GM12878 (cell line): ENCODE data around the gene TBL3. TPM values are rescaled to one million over a fixed set of nuclear protein-coding genes. Genes with fewer than 3 reads are reported as not detected.

ENCODE experiments used
- BHLHE40 ChIP-seq, 2 experiments: fragments of 450-650 bp in 1 of 2; IDR thresholded peaks; 2 replicates each; pipeline ENCODE4 v1.6.1; 2011 to 2017; ENCODE audit warnings: low read depth in 2 of 2, borderline replicate concordance in 1 of 2, improper control_type of control experiment in 1 of 2, low read length in 1 of 2, mild to moderate bottlenecking in 1 of 2
- CHD2 ChIP-seq: IDR thresholded peaks from 2 replicates; pipeline ENCODE4 v1.6.1; 2011; ENCODE audit warnings: low read depth, low read length, improper control_type of control experiment, borderline replicate concordance
- ESRRA ChIP-seq: IDR thresholded peaks from 2 replicates; pipeline ENCODE4 v1.6.1; 2012; ENCODE audit warnings: mild to moderate bottlenecking, low read length, improper control_type of control experiment
- GABPA ChIP-seq: IDR thresholded peaks from 2 replicates; pipeline ENCODE4 v1.6.1; 2014; ENCODE audit warnings: antibody characterized with exemption, low read depth, mild to moderate bottlenecking, inconsistent platforms
- HCFC1 ChIP-seq: fragments of 150-350 bp; IDR thresholded peaks from 2 replicates; pipeline ENCODE4 v1.6.1; 2014; ENCODE audit warnings: low read length
- HDGF ChIP-seq: fragments of 450-650 bp; IDR thresholded peaks from 2 replicates; pipeline ENCODE4 v1.6.1; 2016; ENCODE audit warnings: antibody characterized with exemption
- HSF1 ChIP-seq: fragments of 150-350 bp; IDR thresholded peaks from 2 replicates; pipeline ENCODE4 v1.6.1; 2014; ENCODE audit warnings: mild to moderate bottlenecking, low read depth, low read length
- IKZF1 ChIP-seq: fragments of 450-650 bp; conservative IDR thresholded peaks from 2 replicates; pipeline ENCODE4 v1.6.1; 2017; ENCODE audit warnings: antibody characterized with exemption, mild to moderate bottlenecking
- KLF5 ChIP-seq: fragments of 450-650 bp; IDR thresholded peaks from 2 replicates; pipeline ENCODE4 v1.6.1; 2014; ENCODE audit warnings: mild to moderate bottlenecking; ENCODE audit not compliant: partially characterized antibody
- MEF2B ChIP-seq: fragments of 450-650 bp; IDR thresholded peaks from 2 replicates; pipeline ENCODE4 v1.6.1; 2018; ENCODE audit warnings: mild to moderate bottlenecking, moderate library complexity; ENCODE audit not compliant: partially characterized antibody, poor library complexity, severe bottlenecking
- POLR2A ChIP-seq: IDR thresholded peaks from 2 replicates; pipeline ENCODE4 v1.6.1; 2011; ENCODE audit warnings: low read depth, mild to moderate bottlenecking, low read length
- RAD21 ChIP-seq: IDR thresholded peaks from 2 replicates; pipeline ENCODE4 v1.6.1; 2011; ENCODE audit warnings: mild to moderate bottlenecking, low read depth, low read length, moderate library complexity; ENCODE audit not compliant: insufficient read depth
- SMC3 ChIP-seq: IDR thresholded peaks from 2 replicates; pipeline ENCODE4 v1.6.1; 2011; ENCODE audit warnings: low read length, improper control_type of control experiment, borderline replicate concordance
- SP1 ChIP-seq: IDR thresholded peaks from one replicate; pipeline ENCODE4 v1.6.1; 2011; ENCODE audit warnings: low read depth, low read length
- TARDBP ChIP-seq: IDR thresholded peaks from 2 replicates; pipeline ENCODE4 v1.6.1; 2016; ENCODE audit warnings: borderline replicate concordance
- USF2 ChIP-seq: IDR thresholded peaks from 2 replicates; pipeline ENCODE4 v1.6.1; 2011; ENCODE audit warnings: low read depth, low read length, improper control_type of control experiment, borderline replicate concordance
- ZBED1 ChIP-seq: IDR thresholded peaks from 2 replicates; pipeline ENCODE4 v1.6.1; 2016; ENCODE audit warnings: borderline replicate concordance
- ZBTB40 ChIP-seq: fragments of 450-650 bp; IDR thresholded peaks from 2 replicates; pipeline ENCODE4 v1.6.1; 2016; ENCODE audit warnings: mild to moderate bottlenecking, moderate library complexity, borderline replicate concordance
- polyA plus RNA-seq, 11 experiments: library from polyadenylated mRNA; depleted of rRNA in 4 of 11; unstranded in 6 of 11; stranded (reverse) in 5 of 11; fragments of >200 nt; fragmentation: Nextera tagmentation in 4 of 11; fragmentation: Illumina TruSeq in 1 of 11; extraction: Ambion mirVana in 4 of 11; extraction: Trizol in 1 of 11; gene quantifications; 1 replicate in 1 of 11; 2 replicates in 10 of 11; pipeline versions ENCODE4 v1.2.1 to v1.2.3, GENCODE V29; 2011 to 2016; ENCODE audit warnings: inconsistent platforms in 2 of 11, missing spikeins in 2 of 11, low read depth in 1 of 11
- total RNA-seq, 4 experiments: library from RNA; depleted of rRNA in 3 of 4; stranded (reverse); fragments of >200 nt in 3 of 4; fragmentation: Illumina TruSeq in 1 of 4; extraction: Trizol in 1 of 4; gene quantifications; 2 replicates each; pipeline versions ENCODE4 v1.2.1 to v1.2.3, GENCODE V29; 2013 to 2021

TBL3 gene
- total and polyA plus RNA-seq, 10 of the 15 experiments (the other 5 are each of a cell fraction or from before 2014, with no cell fraction given), result 1.2 to 101 (median 34.2) TPM

DNA sequence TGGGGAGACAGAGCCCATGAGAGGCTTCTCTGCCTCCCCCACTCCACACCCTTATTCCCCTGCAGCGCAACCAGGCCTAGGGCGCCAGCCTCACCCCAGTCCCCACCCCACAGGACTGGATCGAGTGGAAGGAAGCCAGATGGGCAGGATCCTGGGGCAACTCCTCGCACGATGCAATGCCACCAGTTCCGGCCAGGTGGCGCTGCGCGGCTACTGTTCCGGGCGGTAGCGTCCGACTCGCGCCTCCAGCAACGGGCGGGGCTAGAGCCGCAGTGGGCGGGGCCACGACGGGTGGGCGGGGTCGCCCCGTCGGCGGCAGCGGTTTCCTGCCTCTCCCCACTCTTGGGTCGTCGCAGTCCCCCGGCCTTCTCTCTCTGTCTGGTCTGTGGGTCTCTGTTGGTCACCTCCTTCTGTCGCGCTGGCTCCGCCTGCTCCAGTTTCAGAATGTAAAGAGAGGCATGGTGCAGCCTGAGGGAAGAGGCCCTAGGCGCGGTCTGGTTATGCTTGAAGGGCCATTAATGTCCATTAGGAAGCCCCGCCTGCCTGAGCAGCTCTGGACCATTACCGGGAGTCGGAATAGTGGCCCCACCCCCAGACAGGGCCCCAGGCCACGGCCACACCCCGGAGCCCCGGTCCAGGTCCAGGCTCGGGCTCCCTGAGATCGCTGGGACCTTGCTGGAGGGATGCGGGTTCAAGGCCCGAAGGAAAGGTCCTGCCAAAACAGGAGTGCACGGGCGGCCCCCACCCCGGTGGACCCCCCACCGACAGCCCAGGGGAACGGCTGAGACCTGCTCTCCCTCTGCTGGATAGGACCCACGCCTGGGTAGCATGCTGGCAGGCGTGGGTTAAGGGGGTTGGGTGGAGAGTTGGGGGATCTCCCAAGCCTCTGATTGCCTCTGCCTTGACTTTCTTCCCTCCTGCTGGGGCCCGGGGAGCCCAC, 51.5 kb downstream of the TBL3 start (continued):
- 0 out of 2 replicates have a peak, but pooled peaks have one; percentile 43 for TF ChIP-seq HDGF
- peak; percentile 71 for TF ChIP-seq SP1
- TF ChIP-seq ESRRA, result no peak
- peak; percentile 90 for TF ChIP-seq RAD21
- peak; percentile 97 for TF ChIP-seq SMC3
- TF ChIP-seq POLR2A, result peak; percentile 29; the same call in 1 of the 2 replicates
- TF ChIP-seq KLF5, result peak; percentile 40
- no peak for TF ChIP-seq USF2
- TF ChIP-seq ZBED1, result no peak
- TF ChIP-seq HSF1, result no peak
- TF ChIP-seq ZBTB40, result no peak
- TF ChIP-seq CHD2, result no peak
- TF ChIP-seq MEF2B, result no peak
- no peak for TF ChIP-seq GABPA
- TF ChIP-seq TARDBP, result no peak
- no peak; the same call in 1 of the 2 replicates for TF ChIP-seq IKZF1
- TF ChIP-seq BHLHE40 (IDR thresholded peaks at IDR 0.05; ENCODE audit: borderline replicate concordance in 1 of 2, low read depth in 2 of 2, low read length in 1 of 2), result peak; percentile 47 to 58; a peak in 2 of 4 replicates
- 0 out of 2 replicates have a peak, but pooled peaks have one; percentile 16 for TF ChIP-seq HCFC1
